HG02970 (cell line): ENCODE data around the gene POLRMT.
"Not testable (repeated sequence)": the region's sequence is repeated elsewhere in the genome, so short reads cannot be mapped to it uniquely, and the experiment has no call there.

Experiments used
- ATAC-seq: cut with Tn5 transposase; IDR thresholded peaks from one replicate; pipeline ENCODE4 v1.9.1; 2021; ENCODE audit warnings: mild to moderate bottlenecking, moderate library complexity, moderate number of reproducible peaks; ENCODE audit not compliant: unreplicated experiment, low FRiP score

Gene POLRMT

GRCh38 chr19:633068-633785 lies at the start of gene POLRMT:
Gene POLRMT, minus strand, starts transcription at chr19:633537. Its CDS starts 25 bp downstream, at chr19:633512.
- peak; percentile 92 for ATAC-seq

GRCh38 chr19:682678-683320 lies 49.5 kb upstream of the POLRMT start:
- ATAC-seq = no peak

DNA sequence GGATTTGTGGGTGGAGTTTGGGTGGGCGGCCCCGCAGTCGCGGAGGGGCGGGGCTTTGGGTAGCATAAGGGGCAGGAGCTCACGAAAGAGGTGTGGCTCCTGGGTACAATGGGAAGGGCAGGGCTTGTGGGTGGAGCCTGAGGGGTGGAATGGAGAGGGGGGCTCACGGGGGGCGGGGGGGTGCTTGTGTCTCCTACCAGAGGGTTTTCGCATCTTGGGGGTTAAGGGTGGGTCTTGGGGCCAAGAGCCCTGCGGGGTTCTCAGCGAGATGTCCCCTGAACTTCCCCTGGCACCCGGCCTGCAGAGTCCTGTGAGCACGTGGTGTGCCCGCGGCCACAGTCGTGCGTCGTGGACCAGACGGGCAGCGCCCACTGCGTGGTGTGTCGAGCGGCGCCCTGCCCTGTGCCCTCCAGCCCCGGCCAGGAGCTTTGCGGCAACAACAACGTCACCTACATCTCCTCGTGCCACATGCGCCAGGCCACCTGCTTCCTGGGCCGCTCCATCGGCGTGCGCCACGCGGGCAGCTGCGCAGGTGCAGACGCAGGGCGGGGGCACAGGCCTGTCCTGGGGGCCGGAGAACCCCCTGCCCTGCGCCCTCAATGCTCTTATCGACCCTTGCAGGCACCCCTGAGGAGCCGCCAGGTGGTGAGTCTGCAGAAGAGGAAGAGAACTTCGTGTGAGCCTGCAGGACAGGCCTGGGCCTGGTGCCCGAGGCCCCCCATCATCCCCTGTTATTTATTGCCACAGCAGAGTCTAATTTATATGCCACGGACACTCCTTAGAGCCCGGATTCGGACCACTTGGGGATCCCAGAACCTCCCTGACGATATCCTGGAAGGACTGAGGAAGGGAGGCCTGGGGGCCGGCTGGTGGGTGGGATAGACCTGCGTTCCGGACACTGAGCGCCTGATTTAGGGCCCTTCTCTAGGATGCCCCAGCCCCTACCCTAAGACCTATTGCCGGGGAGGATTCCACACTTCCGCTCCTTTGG lies 48.0 kb upstream of the POLRMT start:
- no peak for ATAC-seq

DNA sequence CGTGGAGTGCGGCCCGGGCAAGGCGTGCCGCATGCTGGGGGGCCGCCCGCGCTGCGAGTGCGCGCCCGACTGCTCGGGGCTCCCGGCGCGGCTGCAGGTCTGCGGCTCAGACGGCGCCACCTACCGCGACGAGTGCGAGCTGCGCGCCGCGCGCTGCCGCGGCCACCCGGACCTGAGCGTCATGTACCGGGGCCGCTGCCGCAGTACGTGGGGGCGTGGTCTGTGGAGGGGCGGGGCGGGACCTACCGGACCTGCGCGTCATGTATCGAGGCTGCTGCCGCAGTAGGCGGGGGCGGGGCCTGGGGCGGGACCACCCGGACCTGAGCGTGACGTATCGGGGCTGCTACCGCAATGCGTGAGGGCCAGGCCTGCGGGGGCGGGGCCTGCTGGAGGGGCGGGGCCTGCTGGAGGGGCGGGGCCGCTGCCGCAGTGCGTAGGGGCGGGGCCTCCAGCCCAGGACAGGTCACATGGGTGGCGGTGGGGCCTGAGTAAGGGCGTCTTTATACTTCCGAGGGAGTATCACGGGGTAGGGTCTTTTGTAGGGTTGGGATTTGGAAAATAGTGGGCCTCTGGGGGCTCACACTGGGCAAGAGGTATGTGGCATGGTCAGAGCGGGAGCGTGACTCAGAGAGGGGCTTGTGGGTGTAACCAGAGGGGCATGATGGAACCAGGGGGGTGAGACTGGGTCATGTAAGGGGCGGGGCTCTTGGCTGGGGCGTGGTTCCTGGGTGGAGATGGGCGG lies 47.1 kb upstream of the POLRMT start:
- ATAC-seq = peak; percentile 72

DNA sequence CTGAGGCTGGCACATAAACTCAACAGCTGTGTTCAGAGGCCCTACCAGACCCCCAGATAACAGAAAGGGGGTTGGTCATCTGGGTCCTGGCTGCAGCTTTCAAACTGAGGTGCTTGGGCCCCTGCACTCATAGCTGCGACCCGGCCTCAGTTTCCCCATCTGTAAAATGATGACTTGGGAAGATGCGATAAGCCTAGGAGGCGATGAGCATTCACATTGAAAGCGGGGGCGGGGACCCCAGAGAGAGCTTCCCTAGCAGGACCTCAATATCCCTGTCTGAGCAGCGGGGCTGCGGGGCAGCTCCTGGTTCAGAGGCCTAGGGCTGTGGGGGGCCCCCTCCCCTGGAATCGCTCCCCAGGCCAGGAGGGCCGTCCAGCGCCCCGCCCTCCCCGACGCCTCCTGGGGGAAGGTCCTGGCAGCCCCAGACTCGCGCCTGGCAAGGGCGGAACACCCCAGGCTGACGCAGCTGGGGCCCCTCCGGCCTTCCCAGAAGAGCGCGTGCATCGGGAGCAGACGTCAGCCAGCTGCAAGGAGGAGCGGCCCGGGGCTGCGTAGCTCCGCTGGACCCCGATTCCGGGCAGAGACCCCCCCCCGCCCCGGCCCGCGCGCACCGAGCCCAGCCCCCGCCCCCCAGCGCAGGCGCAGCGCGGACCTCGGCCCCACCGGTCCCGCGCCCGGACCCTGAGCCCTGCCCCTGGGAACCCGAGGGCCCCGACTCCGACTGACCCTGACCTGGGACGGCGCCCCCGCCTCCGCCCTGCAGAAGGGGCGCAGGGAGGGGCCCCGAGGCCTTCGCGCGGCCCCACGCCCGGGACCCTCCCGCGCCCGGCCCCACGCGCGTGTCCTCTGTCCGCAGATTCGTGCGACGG lies 46.3 kb upstream of the POLRMT start:
- ATAC-seq = peak; percentile 26

DNA sequence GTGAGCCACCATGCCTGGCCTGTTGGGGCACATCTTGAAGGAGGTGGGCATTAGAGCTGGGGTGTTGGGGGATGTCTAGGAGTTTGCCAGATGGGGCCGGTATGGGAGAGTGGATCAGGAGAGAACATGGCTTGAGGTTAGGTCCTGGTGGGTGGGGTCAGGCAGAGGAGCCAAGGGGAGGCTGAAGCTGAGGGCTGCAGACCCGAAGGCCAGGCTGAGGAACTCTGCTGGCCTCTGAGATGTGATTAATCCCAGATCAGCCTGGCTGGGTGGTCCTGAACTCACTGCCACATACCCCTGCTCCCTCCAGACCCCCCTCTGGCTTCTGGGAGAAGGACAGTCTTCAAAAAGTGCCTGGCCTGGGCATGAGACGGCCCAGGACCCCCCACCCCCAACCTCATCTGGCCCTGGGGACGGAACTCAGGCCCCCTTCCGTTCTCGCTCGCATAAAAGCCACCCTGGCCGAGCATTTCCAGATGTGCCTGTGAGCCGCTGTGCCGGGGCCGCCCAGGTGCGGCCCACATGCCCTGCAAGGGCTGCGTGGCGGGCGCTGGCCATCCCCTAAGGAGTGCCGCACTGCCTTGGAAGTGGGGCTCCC lies 45.6 kb upstream of the POLRMT start:
- no peak for ATAC-seq

GRCh38 chr19:677601-678436 lies 44.5 kb upstream of the POLRMT start:
- no peak for ATAC-seq

GRCh38 chr19:677201-677600 lies 43.9 kb upstream of the POLRMT start:
- no peak for ATAC-seq

DNA sequence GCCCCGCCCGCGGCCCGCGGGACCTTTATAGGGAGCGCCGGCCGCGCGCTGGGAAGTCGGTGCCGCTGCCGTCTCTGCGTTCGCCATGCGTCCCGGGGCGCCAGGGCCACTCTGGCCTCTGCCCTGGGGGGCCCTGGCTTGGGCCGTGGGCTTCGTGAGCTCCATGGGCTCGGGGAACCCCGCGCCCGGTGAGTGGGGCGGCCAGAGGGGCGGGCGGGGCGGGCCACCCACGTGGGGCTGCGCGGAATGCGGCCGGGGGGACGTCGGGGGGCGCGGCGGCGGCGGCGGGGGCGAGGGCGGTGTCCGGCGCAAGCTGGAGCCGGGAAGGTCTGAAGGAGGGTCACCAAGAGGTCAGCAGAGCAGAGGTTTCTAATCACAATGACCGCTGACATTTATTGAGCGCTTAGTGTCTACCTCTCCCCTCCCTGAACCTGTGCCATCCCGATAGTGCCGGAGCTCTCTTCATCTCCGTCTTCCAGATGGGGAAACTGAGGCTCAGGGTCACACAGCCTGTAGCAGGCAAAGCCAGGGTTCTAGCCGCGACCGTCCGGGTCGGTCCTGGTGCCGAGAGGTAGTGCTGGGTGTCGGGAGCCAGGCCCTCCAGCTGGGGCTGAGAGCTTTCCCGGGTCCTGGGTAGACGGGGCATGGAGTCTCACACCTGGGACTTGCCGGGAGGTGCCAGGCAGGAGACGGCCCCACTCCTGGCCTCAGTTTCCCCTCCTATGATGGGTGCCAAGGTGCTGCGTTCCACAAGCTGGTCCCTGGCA lies 43.2 kb upstream of the POLRMT start, which contains the start of gene FSTL3:
Gene FSTL3 (plus strand): TSS at position 54 of the 767 bp plus-strand sequence. CDS start 32 bp downstream, at position 86.
- no peak for ATAC-seq

GRCh38 chr19:676007-676338 lies 42.6 kb upstream of the POLRMT start:
- ATAC-seq = no peak

- no peak for ATAC-seq
These were observed 41.2 kb upstream of the POLRMT start for GRCh38 chr19:674282-675151.

DNA sequence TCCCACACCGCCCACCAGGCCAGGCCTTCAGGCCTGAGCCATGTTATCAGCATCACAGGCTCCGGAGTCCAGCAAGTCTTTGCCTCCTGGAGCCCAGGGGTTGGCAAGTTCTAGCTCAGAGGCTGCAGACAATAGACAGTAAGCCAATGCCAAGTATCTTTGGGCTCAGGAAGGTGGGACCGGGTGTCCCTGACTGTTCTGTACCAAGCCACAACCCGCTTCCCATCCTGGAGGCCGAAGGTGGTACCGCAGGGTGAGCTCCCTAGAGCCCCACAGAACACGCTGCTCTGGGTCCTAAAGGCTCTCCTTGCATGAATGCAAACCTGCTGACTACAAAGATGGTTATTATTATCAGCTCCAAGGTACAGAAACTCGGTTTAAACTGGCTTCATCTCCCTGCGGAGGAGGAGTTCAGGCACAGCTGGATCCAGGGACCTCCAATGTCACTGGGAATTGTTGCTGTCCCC lies 37.3 kb upstream of the POLRMT start:
- ATAC-seq = no peak

DNA sequence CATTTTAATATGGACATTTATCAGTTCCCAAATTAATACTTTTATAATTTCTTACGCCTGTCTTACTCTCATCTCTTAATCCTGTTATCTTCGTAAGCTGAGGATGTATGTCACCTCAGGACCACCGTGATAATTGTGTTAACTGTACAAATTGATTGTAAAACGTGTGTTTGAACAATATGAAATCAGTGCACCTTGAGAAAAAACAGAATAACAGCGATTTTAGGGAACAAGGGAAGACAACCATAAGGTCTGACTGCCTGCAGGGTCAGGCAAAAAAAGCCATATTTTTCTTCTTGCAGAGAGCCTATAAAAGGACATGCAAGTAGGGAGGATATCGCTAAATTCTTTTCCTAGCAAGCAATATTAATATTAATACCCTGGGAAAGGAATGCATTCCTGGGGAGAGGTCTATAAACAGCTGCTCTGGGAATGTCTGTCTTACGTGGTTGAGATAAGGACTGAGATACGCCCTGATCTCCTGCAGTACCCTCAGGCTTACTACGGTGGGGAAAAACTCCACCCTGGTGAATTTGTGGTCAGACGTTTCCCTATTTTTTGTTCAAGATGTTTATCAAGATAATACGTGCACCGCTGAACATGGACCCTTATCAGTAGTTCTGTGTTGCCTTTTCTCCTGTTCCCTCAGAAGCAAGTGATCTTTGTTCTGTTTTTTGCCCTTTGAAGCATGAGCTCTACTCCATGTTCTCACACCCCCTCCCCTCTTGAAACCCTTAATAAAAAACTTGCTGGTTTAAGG lies 35.5 kb upstream of the POLRMT start:
- not testable (repeated sequence) for ATAC-seq

DNA sequence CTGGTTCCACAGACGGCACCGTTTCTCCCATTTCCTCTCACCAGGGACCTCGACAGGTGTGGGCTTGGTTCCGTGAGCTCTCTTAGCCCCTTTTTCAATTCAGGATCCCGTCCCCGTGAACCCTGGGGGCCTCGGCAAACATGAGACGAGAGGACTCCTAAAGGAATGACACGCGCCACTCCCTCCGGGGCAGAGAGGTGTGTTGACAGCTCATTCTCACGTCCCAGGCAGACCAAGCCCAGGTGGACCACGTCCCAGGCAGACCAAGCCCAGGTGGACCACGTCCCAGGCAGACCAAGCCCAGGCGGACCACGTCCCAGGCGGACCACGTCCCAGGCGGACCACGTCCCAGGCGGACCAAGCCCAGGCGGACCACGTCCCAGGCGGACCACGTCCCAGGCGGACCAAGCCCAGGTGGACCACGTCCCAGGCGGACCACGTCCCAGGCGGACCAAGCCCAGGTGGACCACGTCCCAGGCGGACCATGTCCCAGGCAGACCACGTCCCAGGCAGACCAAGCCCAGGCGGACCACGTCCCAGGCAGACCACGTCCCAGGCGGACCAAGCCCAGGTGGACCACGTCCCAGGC lies 33.7 kb upstream of the POLRMT start:
- ATAC-seq = not testable (repeated sequence)

DNA sequence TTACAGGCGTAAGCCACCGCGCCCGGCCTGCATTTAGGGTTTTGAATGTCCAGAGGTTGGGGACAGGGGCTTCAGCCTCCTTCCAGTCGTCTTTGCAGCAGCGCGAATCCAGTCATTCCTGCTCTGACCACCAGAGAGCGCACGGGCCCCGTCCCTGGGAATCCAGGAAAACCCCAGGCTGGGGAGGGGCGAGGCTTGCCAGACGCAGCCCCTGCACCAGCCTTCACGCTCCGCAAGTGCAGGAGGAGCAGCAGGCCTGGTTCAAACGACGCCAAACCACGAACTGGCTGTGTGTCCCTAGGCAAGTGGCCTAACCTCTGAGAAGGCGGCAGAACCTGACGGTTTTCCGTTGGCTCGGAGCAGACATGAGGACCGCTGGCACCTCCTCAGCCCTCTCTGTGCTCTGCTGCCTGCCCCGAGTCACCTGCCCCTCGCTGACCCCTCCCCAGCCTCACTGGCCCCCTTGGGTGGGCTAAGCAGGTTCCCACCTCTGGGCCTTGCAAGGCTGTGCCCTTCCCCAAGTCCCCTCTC lies 31.6 kb upstream of the POLRMT start:
- no peak for ATAC-seq
